ENCODE results near the gene SHISAL2A.

Gene SHISAL2A

DNA sequence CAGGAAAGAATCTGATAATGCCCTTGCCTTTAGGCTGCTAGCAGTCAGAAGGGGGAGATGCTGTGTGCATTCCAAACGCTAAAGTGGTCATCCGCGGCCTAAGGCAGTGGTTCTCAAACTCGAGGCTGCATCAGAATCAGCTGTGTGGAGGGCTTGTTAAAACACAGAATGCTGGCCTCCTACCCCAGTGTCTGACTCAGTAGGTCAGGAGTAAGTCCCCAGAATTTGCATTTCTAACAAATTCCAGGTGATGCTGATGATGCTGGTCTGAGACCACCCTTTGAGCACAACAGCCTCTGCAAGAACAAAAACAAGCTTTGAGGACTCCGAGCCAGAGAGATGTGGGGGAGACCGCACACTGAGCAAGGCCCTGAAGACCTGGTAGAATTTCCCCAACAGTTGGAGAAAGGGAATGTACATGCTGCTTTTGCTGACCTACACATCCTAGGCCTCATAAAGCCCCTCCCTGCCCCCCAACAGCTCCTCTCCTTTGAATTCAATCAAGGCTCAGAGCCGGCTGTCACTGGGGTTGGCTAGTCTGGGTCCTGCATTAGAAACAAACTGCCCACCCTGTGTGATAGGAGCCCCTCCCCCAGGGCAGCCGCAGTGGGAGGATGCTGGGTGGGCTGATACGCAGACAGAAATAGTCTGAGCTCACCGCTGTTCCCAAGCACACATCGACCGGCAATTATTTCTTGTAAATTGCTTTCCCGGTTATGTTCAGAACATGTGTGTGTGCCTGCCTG lies 27.1 kb downstream of the SHISAL2A start:
- no peak for DNase-seq (ENCODE audit: low read depth in 2 of 2)

DNA sequence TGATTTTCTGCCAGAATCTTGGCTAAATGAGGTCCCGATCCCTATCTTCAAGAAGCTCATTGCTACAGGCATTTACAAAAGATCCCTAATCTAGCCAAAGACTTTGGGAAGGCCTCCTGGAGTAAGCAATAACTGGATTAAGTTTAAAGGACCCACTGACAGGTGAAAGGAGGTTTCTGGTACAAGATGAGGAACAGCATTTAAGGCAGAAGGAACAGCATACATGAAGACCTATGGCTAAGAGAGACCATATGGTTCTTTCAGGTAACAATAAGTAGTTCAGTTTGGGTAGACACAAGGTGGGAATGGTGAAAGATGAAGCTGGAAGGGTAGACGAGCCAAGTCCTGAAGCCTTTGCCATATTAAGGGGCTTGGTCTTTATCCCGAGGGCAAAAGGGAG lies 27.8 kb downstream of the SHISAL2A start:
- no peak for DNase-seq (ENCODE audit: low read depth in 2 of 2)

DNA sequence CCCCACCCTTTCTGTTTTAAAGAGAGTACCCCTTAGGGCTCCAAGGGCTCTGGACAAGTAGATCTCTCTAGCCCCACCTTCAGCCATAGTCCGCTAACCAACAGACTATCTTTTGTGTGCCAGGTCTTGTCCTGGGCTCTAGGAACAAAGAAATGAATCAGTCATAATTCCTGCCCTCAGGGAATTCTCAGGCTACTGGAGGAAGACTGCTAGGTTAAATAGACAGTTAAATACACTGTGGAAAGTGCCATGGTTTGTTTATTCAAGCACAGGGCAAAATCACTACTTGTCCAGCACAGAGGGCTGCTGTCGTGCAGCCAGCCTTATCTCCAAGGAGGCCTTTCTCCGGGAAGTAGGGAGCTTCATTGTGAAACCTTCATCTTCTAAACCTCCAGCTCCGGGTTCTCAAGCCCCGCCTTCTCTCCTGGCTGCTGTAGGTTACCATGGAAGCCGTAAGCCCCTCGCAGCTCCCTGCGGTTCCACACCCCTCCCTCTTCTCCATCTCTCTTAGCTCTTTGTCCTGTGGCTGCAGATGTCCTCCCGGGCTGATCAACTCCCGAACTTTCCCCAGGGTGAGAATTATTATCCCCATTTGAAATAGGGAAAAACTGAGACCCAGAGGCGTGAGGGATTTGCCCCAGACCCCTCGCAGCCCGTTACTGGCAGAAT lies 29.8 kb downstream of the SHISAL2A start:
- no peak for DNase-seq (ENCODE audit: low read depth in 2 of 2)

DNA sequence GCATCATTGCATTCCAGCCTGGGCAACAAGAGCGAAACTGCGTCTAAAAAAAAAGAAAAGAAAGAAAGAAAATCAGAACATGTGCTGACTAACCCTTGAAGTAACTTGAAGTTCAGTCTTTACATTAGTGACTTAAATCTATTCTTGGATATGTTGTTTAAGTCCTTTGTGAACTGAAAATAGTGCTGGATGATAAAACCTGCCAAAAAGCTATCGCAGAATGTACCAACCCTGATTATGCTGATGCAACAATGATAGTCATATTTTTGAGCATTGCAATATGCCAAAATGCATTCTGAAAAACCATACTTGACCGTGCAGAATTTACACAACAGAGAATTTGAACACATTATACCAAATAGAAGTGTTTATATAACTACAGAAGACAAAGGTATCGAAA lies 30.7 kb downstream of the SHISAL2A start:
- DNase-seq (ENCODE audit: low read depth in 2 of 2) = no peak

- DNase-seq (ENCODE audit: low read depth in 2 of 2) = no peak
These were observed 32.3 kb downstream of the SHISAL2A start for GRCh38 chr1:52665006-52665941.

- DNase-seq (ENCODE audit: low read depth in 2 of 2) = no peak
These were observed 34.3 kb downstream of the SHISAL2A start for GRCh38 chr1:52667290-52667689.

DNA sequence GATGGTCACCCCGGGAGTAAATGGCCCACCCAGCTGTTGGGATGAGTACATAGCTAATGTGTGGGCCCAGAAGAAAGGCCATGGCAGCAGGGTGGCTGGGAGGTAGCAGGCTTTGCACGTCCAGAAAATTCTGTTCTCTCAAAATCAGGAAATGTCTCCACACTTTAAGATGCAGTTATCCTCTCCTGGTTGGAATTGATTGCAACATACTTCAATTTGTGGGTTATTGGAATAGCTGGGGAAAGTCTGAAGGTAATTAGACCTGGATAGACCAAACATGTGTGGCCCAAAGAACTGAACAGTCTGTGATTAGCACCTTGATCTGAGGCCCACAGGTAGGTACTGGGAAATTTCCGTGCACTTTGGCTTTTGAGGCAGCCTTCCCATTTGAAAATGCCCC lies 35.0 kb downstream of the SHISAL2A start:
- DNase-seq (ENCODE audit: low read depth in 2 of 2) = no peak

GRCh38 chr1:52668711-52669110 lies 35.7 kb downstream of the SHISAL2A start:
- no peak for DNase-seq (ENCODE audit: low read depth in 2 of 2)

GRCh38 chr1:52669696-52670095 lies 36.7 kb downstream of the SHISAL2A start:
- DNase-seq (ENCODE audit: low read depth in 2 of 2) = no peak

DNA sequence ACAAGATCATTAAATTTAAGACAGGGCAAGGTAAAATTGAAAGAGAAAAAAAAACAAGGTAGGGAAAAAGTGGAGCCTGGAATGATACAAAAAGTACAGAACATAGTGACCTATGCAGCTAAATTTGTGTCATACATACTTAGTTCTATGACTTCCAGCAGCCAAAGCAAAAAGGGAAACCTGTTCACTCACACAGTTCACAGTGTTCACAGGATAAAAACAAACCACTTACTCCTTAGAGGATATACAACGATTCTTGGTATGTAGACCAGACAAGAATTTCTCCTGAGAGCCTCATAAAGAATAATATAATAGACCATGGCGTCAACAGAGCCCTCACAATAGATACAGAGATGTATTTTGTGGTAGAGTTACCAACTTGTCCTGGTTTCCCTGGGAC lies 37.6 kb downstream of the SHISAL2A start:
- DNase-seq (ENCODE audit: low read depth in 2 of 2) = no peak

- DNase-seq (ENCODE audit: low read depth in 2 of 2) = no peak
These were observed 40.0 kb downstream of the SHISAL2A start for GRCh38 chr1:52672946-52673345.

- no peak for DNase-seq (ENCODE audit: low read depth in 2 of 2)
These were observed 40.5 kb downstream of the SHISAL2A start for GRCh38 chr1:52673513-52673912.

DNA sequence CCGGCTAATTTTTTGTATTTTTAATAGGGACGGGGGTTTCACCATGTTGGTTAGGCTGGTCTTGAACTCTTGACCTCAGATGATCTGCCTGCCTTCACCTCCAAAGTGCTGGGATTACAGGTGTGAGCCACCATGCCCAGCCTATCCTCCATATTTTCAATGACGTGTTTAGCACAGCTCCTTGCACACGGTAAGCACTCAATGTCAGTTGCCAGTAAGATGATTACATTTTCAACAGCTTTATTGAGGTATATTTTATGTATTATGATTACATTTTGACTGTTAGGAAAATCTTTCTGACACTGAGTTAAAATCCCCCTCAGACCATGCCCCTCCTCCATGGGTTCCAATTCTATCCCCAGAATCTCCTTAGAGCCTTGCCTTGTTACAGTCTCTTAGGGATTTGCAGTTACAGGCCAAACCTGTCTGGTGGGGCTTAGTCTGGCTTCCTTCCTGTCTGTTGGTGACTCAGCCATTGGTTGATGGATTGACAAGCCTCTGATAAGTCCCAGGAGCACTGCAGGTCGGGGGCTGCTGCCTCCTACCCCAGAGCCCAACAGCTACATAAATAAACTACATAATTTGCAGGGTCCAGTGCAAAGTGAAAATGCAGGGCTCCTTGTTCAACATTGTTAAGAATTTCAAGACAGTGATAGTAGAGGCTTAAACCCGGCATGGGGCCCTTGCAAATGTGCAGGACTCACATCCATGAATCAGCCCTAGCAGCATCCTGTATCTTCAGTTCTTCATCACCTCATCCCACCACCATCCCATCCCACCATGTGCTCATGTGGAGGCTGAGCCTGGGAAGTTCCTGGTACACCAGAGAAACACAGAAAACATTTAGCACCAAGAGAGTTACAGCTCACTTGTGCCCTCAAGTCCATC lies 41.8 kb downstream of the SHISAL2A start:
- DNase-seq (ENCODE audit: low read depth in 2 of 2) = no peak

- DNase-seq (ENCODE audit: low read depth in 2 of 2) = no peak
These were observed 43.4 kb downstream of the SHISAL2A start for GRCh38 chr1:52676249-52676903.

DNA sequence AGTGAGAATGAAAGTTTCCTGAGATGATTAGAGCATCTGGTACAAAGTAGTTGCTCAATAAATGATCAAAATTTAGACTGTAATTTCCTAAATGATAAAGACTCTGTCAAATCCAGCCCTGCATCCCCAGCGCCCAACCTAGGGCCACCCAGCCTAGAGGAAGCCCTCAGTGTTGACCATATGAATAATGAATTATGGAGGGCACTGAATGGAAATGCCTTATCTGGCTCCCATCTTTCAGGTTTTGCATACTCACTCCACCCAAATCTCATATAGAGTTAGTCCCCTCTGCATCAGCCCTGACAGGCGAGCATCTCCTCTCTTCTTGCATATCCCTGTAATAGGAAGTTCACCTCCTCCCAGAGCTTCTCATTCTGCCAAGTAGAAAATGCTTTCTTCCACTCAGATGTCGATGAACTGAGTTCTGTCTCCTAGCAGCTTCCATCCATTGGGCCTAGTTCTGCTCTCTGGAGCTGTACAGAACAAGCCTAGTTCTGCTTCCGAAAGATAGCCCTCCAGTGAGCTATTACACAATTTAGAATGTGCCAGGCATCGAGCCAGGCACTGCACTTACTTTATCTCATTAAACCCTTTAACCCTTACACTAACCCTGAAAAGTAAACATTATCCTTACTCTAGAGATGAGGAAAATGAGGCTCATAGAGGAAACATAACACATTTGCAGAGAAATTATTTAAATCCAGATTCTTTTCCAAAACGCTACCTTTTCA lies 44.3 kb downstream of the SHISAL2A start:
- DNase-seq (ENCODE audit: low read depth in 2 of 2) = no peak

DNA sequence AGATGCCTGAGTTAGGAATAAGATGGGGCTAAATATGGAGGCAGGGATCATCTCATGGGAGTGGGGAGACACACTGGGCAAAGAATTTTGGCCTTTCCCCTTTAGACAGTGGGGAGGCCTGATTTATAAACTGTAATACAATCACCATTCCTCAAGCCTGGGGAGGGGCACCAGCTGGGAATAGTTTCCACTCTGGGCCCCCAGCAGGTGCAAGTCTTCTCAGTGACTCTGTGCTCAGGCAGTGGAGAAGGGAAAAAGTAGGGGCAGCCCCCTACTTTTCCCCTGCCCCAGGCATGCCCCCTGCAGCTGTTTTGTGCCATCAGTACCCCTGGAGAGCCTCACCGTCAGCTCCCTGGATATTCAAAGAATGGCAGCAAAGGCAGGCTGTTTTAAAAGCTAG lies 46.1 kb downstream of the SHISAL2A start:
- no peak for DNase-seq (ENCODE audit: low read depth in 2 of 2)

DNA sequence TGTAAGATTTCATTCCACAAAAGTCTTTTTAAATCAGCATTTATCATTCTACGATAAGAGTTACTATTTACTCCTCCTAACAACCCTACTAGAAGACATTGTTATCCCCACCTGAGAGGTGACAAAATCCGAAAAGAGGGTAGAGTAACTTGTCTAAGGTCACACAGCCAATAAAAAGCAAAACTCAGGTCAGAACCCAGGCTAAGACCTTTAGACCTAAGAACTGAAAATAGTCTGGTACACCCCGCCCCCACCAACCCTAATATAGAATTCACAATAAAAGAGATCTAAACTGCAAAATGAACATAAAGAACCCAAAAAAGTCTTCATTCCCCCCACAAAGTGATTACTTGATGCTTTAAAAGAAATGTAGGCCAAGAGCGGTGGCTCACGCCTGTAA lies 46.5 kb downstream of the SHISAL2A start:
- DNase-seq (ENCODE audit: low read depth in 2 of 2) = no peak

DNA sequence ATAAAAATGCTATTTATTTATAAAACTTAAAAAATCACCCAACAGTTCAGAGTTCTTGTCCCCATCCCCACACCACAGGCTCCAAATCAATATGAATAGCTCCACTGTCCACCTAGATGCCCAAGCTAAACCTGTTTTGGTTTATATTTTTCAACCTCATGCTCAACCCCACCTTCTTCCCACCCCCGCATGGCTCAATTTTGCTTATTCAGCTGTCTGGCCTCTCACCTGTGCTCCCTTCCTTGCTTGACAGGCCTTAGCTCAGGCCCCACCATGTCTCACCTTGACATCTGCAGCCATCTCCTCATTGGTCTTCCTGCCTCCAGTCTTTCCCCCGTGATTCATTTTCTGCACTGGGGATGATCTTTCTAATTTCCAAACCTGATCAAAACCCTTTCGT lies 47.4 kb downstream of the SHISAL2A start:
- DNase-seq (ENCODE audit: low read depth in 2 of 2) = no peak

GRCh38 chr1:52681136-52681535 lies 48.2 kb downstream of the SHISAL2A start:
- DNase-seq (ENCODE audit: low read depth in 2 of 2) = no peak

DNA sequence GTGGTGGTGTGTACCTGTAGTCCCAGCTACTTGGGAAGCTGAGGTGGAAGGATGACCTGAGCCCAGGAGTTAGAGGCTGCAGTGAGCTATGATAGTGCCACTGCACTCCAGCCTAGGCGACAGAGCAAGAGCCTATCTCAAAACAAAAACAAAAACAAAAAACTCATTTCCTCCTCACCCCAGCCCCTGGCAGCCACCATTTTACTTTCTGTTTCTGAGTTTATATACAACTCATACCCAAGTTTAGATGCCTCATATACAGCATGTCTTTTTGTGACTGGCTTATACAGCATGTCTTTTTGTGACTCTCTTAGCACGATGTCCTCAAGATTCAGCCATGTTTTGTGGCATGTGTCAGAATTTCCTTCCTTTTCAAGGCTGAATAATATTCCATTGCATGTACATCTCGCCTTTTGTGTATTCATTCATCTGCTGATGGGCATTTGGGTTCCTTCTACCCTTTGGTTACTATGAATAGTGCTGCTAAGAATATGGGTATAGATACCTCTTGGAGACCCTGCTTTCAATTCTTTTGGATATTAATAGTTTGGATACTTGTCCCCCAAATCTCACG lies 50.5 kb downstream of the SHISAL2A start:
- DNase-seq (ENCODE audit: low read depth in 2 of 2) = no peak

Measured in stimulated activated CD4-positive, alpha-beta T cell treated with anti-CD3 and anti-CD28 coated beads, Interleukin-1b, Interleukin-23, amount 100 ng/mL, for 4 hours (primary cell).